HG03354 (cell line): ENCODE data around the gene ZMYND19.
"Not testable (repeated sequence)": the region's sequence is repeated elsewhere in the genome, so short reads cannot be mapped to it uniquely, and the experiment has no call there.

Experiments
- ATAC-seq: cut with Tn5 transposase; IDR thresholded peaks from one replicate; pipeline ENCODE4 v1.9.1; 2021; ENCODE audit warnings: mild to moderate bottlenecking; ENCODE audit not compliant: unreplicated experiment, poor library complexity, severe bottlenecking

Gene ZMYND19

GRCh38 chr9:137568445-137568844 lies 21.9 kb downstream of the ZMYND19 start:
- ATAC-seq, result not testable (repeated sequence)

- no peak for ATAC-seq
Measured at GRCh38 chr9:137564817-137565411, 25.4 kb downstream of the ZMYND19 start.

- ATAC-seq, result no peak
Measured at GRCh38 chr9:137564134-137564533, 26.2 kb downstream of the ZMYND19 start.

- no peak for ATAC-seq
Measured at GRCh38 chr9:137558127-137558526, 32.2 kb downstream of the ZMYND19 start.

GRCh38 chr9:137556069-137556838 lies 34.1 kb downstream of the ZMYND19 start:
- ATAC-seq, result no peak

GRCh38 chr9:137555179-137555578 lies 35.1 kb downstream of the ZMYND19 start:
- ATAC-seq, result no peak

GRCh38 chr9:137554349-137554748 lies 36.0 kb downstream of the ZMYND19 start:
- no peak for ATAC-seq

GRCh38 chr9:137553654-137554053 lies 36.7 kb downstream of the ZMYND19 start:
- ATAC-seq, result not testable (repeated sequence)

GRCh38 chr9:137552022-137552768 lies 38.1 kb downstream of the ZMYND19 start:
- peak; percentile 41 for ATAC-seq

GRCh38 chr9:137551264-137552021 lies 38.9 kb downstream of the ZMYND19 start, which contains the start of gene MRPL41:
Gene MRPL41, plus strand, starts transcription at chr9:137551879. Its CDS starts 203 bp downstream, at chr9:137552082.
- ATAC-seq, result peak; percentile 81

GRCh38 chr9:137550958-137551263 lies 39.4 kb downstream of the ZMYND19 start:
- not testable (repeated sequence) for ATAC-seq

- ATAC-seq, result no peak
Measured at GRCh38 chr9:137550231-137550621, 40.1 kb downstream of the ZMYND19 start, which contains the start of gene PNPLA7. Gene PNPLA7, minus strand, starts transcription at chr9:137550402. Its CDS starts 205 bp downstream, at chr9:137550197.

GRCh38 chr9:137547687-137548543 lies 42.4 kb downstream of the ZMYND19 start:
- no peak for ATAC-seq

GRCh38 chr9:137545123-137545522 lies 45.2 kb downstream of the ZMYND19 start:
- ATAC-seq, result no peak

- ATAC-seq, result no peak
Measured at GRCh38 chr9:137544176-137544760, 46.0 kb downstream of the ZMYND19 start.

- no peak for ATAC-seq
Measured at GRCh38 chr9:137543237-137543963, 46.9 kb downstream of the ZMYND19 start.

- ATAC-seq, result no peak
Measured at GRCh38 chr9:137542486-137542885, 47.8 kb downstream of the ZMYND19 start.

- no peak for ATAC-seq
Measured at GRCh38 chr9:137540536-137540935, 49.8 kb downstream of the ZMYND19 start.
